ENCODE measurements around the gene ACKR3.

The ACKR3 gene

DNA sequence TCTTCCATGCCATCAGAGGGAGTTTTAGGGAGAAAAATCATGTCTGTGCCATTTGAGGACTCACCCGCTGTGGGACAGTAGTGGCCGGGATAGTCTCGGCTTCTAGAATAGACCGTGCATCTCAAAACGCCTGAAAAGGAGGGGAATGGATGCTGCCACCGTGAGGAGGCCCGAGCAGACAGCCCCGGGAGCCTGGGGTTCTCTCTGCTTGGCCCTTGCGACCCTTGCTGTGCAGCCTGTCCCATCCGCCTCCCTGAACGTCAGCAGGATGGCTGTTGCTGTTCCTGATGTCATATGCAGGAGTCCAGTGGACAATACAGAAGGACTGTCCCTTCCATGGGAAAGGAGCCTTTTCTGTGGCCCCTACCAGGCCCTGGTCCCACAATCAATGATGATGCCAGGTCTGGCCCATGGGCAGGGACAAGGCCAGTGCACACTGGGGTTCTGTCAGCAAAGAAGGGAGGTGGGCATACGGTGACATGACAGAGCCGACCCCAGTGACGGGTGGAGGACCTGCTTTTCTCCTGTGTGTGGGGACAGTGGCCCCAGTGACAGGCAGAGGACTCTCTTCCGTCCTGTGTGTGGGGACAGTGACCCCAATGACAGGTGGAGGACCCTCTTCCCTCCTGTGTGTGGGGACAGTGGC, 58.8 kb downstream of the ACKR3 start:
- DNase-seq, result no peak

DNA sequence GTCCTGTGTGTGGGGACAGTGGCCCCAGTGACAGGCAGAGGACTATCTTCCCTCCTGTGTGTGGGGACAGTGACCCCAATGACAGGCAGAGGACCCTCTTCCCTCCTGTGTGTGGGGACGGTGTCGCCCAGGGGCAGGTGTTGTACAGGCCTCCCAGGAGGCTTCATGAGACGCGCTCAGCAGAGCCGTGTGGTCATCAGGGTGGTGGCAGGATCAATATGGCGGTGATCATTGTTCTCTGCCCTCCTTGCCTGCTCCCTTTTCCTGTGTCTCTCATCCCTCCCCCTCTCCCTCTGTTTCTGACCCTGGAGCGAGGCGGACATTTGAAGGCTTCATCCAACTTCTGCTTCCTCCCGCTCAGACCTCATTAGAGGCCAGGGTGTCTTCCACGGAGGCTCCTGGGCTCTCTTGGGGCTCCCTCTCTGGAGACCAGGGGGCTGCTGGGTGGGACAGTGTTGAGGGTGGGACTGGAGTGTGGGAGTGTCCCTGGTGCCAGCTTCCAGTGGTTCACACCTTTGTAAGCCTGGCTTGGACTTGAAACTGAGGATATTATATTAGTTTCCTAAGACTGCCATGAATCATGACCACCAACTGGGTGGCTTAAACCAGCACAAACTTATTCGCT, 59.5 kb downstream of the ACKR3 start:
- DNase-seq, result no peak

DNA sequence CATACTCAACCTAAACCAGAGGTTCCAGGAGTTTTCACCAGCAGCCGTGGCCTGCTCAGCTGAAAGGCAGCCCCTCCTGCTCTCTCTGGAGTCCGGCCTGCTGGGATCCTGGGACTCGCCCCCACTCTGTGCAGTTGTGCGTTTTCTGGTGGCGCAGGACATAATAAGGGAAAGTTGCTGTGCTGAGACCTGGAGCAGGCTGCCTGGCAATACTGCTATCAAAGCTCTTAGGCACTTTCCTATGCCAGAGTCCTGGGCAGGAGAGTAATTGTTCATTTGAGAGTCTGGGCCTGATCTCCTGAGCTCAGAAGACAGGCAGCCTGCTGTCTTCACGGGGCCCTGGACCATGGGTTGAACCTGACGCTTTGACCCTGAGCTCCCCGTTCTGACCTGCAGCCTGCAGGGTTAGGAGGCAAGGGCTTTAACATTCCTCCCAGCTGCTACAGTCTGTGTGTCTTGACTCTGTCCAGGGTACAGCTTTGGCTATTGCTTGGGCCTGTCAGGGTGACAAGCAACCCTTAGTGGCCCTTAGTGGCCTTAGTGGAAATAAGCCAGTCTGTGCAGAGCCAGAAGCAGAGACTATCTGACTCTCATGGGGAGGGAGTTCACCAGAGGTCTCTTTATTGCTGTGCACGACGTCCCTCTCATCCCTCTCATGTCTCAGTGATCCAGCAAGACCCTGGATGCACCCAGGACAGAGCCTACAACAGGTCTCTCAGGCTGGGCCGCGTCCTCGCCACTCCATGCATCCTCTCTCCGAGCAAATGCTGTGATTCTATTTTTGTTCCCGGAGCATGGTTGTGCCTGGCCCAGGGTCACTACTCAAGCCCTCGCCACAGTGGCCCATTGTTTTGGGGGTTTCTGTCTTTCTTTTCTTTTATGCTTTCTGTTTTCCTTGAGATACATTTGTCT, 60.6 kb downstream of the ACKR3 start:
- DNase-seq, result no peak

DNA sequence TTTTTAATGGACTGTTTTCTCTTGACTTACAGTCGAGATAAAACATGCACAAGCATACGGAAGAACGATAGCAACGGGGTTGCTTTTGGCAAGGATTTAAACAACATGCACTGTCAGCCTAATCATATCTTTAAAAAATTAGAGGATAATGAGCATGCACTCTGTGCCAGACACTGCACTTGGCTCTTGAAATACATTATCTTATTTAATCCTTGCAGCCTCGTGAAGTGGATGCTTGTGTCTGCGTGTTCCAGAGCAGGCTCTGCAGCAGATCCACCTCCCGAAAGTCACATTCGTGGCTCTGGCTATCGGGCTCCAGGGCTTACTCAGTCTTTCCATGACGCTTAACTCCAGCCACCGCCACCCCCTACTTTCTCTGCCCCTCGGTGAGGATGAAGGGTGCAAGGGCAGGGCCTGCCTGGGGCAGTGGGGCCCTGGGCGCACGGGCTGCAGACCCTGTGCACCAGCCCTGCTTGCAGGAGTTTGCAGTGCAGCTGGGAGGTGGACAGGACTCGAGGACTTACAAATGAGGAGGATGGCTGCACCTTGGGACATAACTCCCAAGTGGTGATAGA, 61.7 kb downstream of the ACKR3 start:
- no peak for DNase-seq

DNA sequence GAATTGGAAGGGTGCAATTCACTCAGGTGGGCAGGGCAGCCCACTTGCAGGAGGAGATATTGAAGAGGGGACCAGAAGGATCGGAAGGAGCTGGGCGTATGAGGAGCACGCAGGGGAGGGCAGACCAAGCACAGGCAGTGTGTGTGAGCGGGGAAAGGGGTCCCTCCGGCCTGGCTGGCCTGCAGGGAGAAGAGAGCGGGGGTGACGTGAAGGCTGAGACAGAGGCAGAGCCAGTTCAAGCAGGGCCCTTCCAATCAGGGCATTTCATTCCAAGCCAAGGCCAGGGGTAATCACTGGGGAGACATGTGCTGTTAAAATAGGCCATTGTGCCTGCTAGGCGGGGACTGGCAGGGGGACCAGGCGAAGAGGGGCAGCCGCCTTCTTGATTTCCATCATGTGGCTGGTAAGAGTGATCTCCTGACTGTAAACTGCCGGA, 62.2 kb downstream of the ACKR3 start:
- DNase-seq, result no peak

All from right kidney (tissue), 1 donor.